ENCODE measurements around the gene USP25.

GRCh38 chr21:15686506-15686905 is 43.3 kb upstream of the USP25 start:
- TF ChIP-seq PKNOX1 (IDR thresholded peaks at IDR 0.05), result no peak
- no peak for TF ChIP-seq FOXA1 (IDR thresholded peaks at IDR 0.05)
- TF ChIP-seq CTBP1 (IDR thresholded peaks at IDR 0.05; ENCODE audit: borderline replicate concordance), result no peak
- TF ChIP-seq SUZ12 (IDR thresholded peaks at IDR 0.05), result no peak
- no peak for TF ChIP-seq HDGF (IDR thresholded peaks at IDR 0.05; ENCODE audit: borderline replicate concordance)
- TF ChIP-seq BHLHE40 (IDR thresholded peaks at IDR 0.05; ENCODE audit: borderline replicate concordance), result no peak
- TF ChIP-seq FOXK2 (IDR thresholded peaks at IDR 0.05), result no peak
- TF ChIP-seq TARDBP (IDR thresholded peaks at IDR 0.05), result no peak
- TF ChIP-seq ELF4 (IDR thresholded peaks at IDR 0.05), result no peak
- TF ChIP-seq L3MBTL2 (conservative IDR thresholded peaks at IDR 0.05), result no peak
- TF ChIP-seq SP1 (IDR thresholded peaks at IDR 0.05), result no peak
- TF ChIP-seq ZNF384 (IDR thresholded peaks at IDR 0.05), result no peak
- TF ChIP-seq NFRKB (IDR thresholded peaks at IDR 0.05), result no peak
- TF ChIP-seq FOXM1 (IDR thresholded peaks at IDR 0.05; ENCODE audit: borderline replicate concordance), result no peak

All from HEK293T (cell line).